AG08395 (cell line): Measurements from ENCODE around the gene OR9A4.
"Not testable (repeated sequence)": the region's sequence is repeated elsewhere in the genome, so short reads cannot be mapped to it uniquely, and the experiment has no call there.

Source experiments
- DNase-seq: peaks from one replicate; pipeline ENCODE4 v3.0.0; 2012; ENCODE audit warnings: mixed read lengths, low spot score

Gene OR9A4, protein sequence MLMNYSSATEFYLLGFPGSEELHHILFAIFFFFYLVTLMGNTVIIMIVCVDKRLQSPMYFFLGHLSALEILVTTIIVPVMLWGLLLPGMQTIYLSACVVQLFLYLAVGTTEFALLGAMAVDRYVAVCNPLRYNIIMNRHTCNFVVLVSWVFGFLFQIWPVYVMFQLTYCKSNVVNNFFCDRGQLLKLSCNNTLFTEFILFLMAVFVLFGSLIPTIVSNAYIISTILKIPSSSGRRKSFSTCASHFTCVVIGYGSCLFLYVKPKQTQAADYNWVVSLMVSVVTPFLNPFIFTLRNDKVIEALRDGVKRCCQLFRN

DNA sequence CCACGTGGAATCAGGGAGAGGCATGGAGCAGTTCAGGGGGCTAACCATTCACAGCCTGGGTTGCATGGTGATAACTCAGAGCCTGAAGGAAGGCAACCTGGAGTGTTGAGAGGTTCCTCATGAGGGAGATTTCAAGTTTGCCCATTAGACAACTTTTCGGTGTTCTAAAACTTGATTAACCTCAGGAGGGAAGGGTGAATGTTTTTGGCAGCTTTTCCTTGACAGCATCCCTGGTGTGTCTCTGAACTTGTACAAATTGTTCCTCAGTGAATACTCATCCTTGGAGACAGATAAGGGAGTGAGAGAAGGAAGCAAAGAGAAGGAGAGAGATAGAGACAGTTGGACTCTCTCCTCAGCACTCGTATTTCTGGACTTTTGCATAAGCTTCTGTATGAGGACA is at the start of gene OR9A4:
TSS of gene OR9A4 (plus strand) at position 301 of the 400 bp plus-strand sequence. CDS start 2,477 bp downstream, outside the sequence.
- DNase-seq = no peak

DNA sequence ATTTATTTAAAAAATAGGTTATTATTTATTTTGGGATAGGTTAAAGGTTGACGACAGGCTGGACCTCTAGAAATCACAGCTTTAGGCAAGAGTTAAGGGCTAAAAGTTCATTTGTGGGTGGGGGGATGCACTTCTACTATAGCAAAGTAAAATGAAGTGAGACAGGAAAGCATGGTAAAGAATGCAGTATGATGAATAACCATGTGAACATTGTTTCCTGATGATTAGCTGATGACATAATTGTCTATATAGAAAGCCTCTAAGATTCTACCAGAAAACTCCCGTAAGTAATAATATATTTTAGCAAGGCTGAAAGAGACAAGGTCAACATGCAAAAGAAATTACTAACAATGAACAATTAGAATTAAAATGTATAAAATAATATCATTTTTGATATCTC is 49.2 kb upstream of the OR9A4 start:
- no peak for DNase-seq

GRCh38 chr7:141872931-141873330 is 43.3 kb upstream of the OR9A4 start:
- no peak for DNase-seq

GRCh38 chr7:141874787-141875186 is 41.4 kb upstream of the OR9A4 start:
- no peak for DNase-seq

DNA sequence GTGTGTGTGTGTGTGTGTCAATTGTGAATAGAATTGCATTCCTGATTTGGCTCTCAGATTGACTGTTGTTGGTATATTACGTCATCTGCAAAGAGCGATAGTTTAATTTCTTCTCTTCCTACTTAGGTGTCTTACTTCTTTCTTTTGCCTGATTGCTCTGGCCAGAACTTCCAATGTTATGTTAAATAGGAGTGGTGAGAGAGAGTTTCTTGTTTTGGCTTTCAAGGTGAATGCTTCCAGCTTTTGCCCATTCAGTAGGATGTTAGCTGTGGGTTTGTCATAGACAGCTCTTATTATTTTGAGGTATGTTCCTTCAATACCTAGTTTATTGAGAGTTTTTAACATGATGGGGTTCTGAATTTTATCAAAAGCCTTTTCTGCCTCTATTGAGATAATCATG is 40.7 kb upstream of the OR9A4 start:
- no peak for DNase-seq

- DNase-seq = no peak
These were observed 39.8 kb upstream of the OR9A4 start for GRCh38 chr7:141876371-141876770.

DNA sequence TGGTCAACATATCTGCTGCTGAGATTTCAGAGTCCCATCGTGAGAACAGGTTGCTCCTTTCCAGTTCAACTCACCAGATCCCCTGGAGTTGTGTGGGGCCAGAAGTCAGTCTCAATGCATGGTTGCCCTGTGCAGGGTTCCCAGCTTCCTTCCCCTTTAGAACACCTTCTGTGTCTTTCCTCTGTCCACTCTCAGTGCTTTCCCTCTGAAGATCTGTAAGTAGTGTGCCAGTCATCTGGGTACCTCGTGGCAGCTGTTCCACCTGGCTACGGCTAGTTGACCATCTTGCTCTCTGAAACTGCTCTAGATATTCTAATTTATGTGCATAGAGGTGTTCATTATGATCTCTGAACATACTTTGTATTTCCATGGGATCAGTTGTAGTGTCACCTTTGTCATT is 38.8 kb upstream of the OR9A4 start:
- DNase-seq = no peak

DNA sequence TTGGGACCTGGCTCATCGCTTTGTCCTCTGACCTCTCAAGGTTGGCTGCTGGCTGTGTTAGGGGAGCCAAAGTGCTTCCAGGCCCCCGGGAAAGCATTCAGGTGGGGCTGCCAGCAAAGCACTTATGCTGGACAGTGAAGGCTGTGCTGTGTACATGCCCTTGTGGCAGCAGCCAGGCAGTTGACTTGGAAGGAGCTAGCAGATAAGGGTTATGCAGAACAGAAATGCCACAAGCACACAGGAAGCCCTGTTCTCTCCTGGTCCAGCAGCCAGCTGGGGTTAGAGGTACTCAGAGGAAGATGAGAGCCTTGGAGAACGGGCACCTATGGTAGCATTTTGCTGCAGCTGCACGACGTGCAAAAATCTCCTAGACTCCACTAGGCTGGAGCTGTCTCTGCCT is 35.2 kb upstream of the OR9A4 start:
- no peak for DNase-seq

GRCh38 chr7:141884539-141885225 is 31.5 kb upstream of the OR9A4 start:
- DNase-seq = no peak

- DNase-seq = no peak
These were observed 26.9 kb upstream of the OR9A4 start for GRCh38 chr7:141889321-141889720.

- no peak for DNase-seq
These were observed 24.9 kb upstream of the OR9A4 start for GRCh38 chr7:141891336-141891735.

DNA sequence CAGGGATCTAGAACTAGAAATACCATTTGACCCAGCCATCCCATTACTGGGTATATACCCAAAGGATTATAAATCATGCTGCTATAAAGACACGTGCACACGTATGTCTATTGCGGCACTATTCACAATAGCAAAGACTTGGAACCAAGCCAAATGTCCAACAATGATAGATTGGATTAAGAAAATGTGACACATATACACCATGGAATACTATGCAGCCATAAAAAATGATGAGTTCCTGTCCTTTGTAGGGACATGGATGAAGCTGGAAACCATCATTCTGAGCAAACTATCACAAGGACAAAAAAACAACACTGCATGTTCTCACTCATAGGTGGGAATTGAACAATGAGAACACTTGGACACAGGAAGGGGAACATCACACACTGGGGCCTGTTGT is 16.8 kb upstream of the OR9A4 start:
- not testable (repeated sequence) for DNase-seq

GRCh38 chr7:141906285-141906684 is 9.9 kb upstream of the OR9A4 start:
- no peak for DNase-seq

DNA sequence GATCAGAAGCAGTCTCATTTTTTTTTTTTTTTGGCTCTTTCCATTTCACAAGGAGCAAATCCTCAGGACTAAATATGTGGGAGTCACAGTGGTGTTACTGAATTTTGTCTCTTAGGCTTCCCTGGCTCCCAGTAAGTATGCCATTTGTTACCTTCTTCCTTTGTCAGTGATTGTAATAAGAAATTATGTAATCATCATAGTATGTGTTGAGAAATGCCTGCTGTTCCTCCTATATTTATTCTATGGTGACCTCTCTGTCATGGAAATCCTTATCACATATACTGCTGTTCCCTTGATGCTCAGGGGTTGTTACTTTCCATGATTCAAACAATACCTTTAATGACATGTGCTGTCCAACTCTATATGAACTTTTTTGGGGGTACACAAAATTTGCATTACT is 4.8 kb upstream of the OR9A4 start:
- no peak for DNase-seq

DNA sequence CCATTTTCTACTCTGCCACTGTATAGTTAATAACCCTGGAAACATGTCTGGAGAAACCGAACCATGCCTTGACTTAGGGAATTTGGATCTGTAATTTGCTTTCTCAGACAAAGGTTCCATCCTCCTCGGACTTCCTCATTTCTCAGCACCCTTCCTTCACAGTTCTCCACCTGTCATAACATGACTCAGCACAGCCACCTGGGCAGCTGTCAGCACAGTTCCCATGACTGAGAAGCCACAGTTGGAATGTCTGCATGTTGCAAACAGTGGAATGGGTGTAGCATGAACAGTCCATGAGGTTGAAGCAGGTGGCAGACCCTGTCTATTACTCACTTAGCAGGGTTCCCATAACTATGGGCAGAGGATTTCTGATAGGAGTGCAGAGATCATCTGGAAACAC is 634 bp upstream of the OR9A4 start:
- DNase-seq = no peak

GRCh38 chr7:141920281-141920680 is 4.1 kb downstream of the OR9A4 start:
- no peak for DNase-seq

GRCh38 chr7:141928146-141928844 is 12.1 kb downstream of the OR9A4 start:
- DNase-seq = no peak

DNA sequence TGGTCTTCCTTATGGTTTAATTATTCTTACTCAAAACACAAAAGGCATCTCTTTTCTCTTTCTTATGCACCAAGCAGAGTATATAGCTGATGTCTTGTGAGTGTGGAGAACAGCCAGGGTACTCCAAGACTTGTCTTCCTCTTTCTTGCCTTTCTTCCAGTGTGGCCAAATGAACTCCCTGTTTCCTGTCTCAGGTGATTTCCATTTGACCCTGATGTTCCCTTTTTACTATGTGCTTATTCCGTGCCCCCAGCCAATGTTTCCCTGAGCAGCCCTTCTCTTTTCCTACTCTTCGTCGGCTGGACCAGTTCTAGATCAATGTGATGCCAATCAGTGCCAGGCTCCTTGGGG is 12.6 kb downstream of the OR9A4 start:
- no peak for DNase-seq

DNA sequence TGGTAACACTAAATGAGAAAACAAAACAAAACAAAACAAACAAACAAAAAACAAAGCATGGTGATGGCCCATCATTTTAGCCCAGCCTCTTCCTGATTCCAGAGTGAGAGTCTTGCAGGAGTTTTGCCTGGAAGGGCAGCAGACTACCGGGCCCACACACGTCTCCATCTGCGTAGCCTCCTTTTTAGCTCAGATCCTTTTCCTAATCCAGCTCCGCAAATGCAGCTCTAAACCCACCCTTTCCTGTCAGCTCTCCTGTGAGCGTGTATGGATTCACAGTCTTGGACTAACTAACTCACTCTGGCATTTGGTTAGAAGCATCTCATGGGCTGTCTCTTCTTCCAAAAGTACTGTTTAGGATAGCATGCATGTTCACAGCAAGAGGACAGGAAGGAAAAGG is 14.0 kb downstream of the OR9A4 start:
- no peak for DNase-seq

GRCh38 chr7:141941075-141941474 is 24.9 kb downstream of the OR9A4 start:
- no peak for DNase-seq

GRCh38 chr7:141943846-141944245 is 27.6 kb downstream of the OR9A4 start:
- DNase-seq = no peak

DNA sequence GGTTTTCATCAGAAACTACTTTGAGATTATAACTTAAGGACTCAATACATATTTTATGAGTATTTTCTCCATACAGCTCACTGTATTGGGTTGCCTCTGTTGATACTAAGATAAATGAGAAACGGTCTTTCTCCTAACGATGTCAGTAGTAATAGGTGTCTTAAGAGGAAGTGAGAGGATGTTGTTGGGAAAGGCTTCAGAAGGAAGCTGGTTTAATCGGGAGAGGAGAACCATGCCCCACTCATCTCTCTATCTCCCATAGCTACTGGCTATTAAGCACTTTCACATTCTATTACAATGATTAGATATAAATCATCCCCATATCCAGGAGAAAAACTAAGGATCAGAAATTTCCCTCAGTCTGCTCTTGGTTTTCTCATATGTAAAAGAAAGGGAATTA is 28.6 kb downstream of the OR9A4 start:
- no peak for DNase-seq

DNA sequence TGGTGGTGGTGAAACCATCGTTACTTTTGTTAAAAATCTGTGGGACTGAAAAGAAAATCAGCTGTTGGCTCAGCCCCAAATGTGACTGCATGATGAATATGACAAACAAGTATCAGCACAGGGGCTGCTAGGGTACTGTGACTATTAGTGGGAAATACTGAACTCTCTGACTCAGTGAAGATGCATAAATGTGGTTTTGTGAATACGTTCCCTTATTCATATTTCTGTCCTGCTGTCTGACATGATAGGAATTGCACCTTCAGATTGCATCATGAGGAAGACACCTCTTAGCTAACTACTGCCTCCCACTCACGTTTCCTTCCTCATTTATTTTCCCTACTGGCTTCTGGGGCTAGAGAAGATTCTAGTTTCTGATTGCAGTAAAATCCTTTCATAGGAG is 29.2 kb downstream of the OR9A4 start:
- no peak for DNase-seq
